ENCODE measurements around the gene PLXNC1.

DNA sequence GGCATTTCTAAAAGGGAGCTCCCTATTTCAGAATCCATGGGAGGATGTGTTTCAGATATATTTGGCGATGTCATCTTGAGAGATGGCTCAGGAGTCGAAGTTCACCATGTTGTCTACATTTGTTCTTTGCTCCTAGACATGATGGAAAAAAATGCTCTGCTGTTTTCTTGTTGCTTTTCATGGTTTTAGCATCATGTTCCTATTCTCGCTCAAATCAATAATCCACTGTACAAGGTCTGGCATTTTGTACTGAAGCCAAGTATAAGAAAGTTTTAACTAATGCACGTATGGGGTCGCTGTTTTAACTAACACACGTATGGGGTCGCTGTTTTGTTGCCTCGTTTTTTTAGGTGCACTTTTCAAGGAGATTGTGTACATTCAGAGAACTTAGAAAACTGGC, 60.9 kb downstream of the PLXNC1 start:
- TF ChIP-seq, protein P1, sequence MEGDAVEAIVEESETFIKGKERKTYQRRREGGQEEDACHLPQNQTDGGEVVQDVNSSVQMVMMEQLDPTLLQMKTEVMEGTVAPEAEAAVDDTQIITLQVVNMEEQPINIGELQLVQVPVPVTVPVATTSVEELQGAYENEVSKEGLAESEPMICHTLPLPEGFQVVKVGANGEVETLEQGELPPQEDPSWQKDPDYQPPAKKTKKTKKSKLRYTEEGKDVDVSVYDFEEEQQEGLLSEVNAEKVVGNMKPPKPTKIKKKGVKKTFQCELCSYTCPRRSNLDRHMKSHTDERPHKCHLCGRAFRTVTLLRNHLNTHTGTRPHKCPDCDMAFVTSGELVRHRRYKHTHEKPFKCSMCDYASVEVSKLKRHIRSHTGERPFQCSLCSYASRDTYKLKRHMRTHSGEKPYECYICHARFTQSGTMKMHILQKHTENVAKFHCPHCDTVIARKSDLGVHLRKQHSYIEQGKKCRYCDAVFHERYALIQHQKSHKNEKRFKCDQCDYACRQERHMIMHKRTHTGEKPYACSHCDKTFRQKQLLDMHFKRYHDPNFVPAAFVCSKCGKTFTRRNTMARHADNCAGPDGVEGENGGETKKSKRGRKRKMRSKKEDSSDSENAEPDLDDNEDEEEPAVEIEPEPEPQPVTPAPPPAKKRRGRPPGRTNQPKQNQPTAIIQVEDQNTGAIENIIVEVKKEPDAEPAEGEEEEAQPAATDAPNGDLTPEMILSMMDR (conservative IDR thresholded peaks at IDR 0.05; ENCODE audit: low read length), result no peak
- no peak for TF ChIP-seq EZH2phosphoT487 (IDR thresholded peaks at IDR 0.05; ENCODE audit: borderline replicate concordance)

Measured in Loucy (cell line).